Measurements from ENCODE around the gene COL9A3.

GRCh38 chr20:62845416-62846160 lies 28.7 kb downstream of the COL9A3 start:
- no peak for TF ChIP-seq CTCF (conservative IDR thresholded peaks at IDR 0.05)
- TF ChIP-seq EZH2 (IDR thresholded peaks at IDR 0.05; ENCODE audit: low read depth): no peak

All from PC-9 (cell line).